Testis (tissue), 2 donors: ENCODE data around the gene SELENOW.

Experiments used
- CTCF ChIP-seq, 3 experiments: fragments of 450-650 bp in 2 of 3; fragments of 200-600 bp in 1 of 3; sonication (generic) in 1 of 3; IDR thresholded peaks; one replicate each; pipeline ENCODE4 v1.5.1; 2016 to 2019; ENCODE audit warnings: antibody characterized with exemption in 3 of 3, mild to moderate bottlenecking in 2 of 3, moderate library complexity in 1 of 3
- POLR2A ChIP-seq: fragments of 450-650 bp; IDR thresholded peaks from one replicate; pipeline ENCODE4 v1.6.1; 2017; ENCODE audit warnings: antibody characterized with exemption, mild to moderate bottlenecking, moderate library complexity

DNA sequence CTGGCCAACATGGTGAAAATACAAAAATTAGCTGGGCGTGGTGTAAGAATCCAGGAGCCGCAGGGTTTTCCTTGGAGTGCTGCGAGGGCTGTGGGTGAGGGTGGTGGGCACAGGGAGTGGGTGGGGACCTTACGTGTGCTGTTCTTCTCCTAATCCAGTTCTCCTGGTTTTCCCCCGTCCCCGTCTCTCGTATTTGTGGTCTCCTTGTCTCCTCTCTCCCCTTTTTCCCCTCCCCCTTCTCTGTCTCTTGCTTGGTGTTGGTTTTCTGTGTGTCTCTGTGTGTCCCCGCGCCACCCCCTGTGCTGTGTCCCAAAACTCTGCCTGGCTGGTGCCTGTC lies 1.7 kb downstream of the SELENOW start:
- TF ChIP-seq CTCF (IDR thresholded peaks at IDR 0.05) (no peak), POLR2A (no peak)
